DOHH2 (cell line): ENCODE measurements around the gene EEFSEC.

Experiments used
- CTCF ChIP-seq: fragments of 200-600 bp; sonication (generic); IDR thresholded peaks from one replicate; pipeline ENCODE4 v1.5.1; 2014; ENCODE audit warnings: antibody characterized with exemption, mild to moderate bottlenecking, low read depth, low read length; ENCODE audit not compliant: poor library complexity, severe bottlenecking
- EZH2phosphoT487 ChIP-seq: fragments of 200-600 bp; sonication (generic); IDR thresholded peaks from 2 replicates; pipeline ENCODE4 v1.6.1; 2017; ENCODE audit warnings: borderline replicate concordance, mild to moderate bottlenecking, antibody characterized with exemption, low read length, moderate library complexity, mixed read lengths

- TF ChIP-seq CTCF (no peak), EZH2phosphoT487 (no peak)
These were observed 288.8 kb downstream of the EEFSEC start for GRCh38 chr3:128442070-128442469.
